ELF-1 (cell line): Measurements from ENCODE around the gene RHOBTB1.
A peak's percentile ranks its signal among the peaks of the same experiment; 100 is the strongest.
"Not testable (repeated sequence)": the region's sequence is repeated elsewhere in the genome, so short reads cannot be mapped to it uniquely, and the experiment has no call there.

ENCODE experiments used
- DNase-seq: peaks from one replicate; pipeline ENCODE4 v3.0.0-alpha.2; 2016; ENCODE audit warnings: low read depth, low spot score

RHOBTB1 gene

DNA sequence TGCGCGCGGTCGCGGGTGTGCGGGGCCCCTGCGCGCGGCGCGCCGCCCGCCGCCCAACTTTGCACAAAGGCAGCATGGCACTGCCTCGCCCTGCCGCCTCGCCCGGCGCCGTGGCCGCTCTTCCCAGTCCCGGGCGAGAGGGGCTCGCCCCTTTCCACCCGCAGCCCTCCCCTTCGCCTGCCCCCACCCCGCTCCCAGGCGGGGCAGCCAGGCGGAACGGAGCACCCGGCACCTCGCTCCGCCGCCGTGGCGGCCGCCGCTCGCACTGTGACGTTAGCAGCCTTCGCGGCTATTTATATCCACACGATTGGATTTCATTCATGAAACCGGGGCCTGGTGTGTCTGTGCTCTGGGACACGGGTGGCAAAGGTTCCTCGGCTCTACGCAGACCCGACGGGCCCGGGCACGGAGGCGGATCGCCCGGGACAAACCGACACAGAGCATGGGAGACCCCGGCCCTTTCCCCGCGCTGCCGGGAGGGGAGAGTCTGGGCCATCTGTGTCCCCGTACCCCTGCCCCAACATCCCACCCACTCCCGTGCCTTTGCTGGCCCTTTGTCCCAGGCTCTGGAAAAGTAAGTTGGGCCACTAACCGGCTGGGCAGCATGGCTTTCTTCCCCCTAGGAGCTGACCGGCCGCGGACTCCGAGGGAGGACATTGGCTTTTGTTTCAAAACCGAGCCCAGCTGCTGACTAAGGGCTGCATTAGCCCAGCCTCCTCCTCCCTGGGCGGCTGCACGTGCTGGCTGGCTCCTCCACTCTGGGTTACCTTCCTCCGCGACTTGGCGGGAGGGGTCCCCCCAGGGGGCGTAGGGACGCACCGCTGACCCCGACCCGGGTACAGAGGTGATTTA is at the start of gene RHOBTB1:
TSS of gene RHOBTB1 (minus strand) at position 128 of the 852 bp plus-strand sequence. CDS start 32,643 bp downstream, outside the sequence.
- DNase-seq: peak; percentile 74

- no peak for DNase-seq
Observed at GRCh38 chr10:60992636-60993035, 48.7 kb upstream of the RHOBTB1 start.

DNA sequence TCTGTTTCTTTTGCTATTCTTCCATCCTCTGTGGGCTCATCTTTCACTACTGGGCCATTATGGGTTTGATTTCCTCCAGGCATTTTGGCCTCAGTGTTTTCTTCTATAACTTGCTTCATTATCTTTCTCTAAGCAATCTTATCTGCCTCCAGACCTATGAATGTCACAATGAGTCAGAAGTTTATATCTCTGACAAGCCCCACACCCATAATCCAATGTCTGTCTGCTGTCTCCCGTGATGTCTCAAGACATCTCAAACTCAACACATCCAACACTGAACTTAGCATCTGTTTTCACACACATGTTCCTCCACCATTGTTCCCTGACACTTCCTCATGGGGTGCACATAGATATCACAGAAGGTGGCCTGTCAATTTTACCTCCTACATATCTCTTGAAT is 46.7 kb upstream of the RHOBTB1 start:
- no peak for DNase-seq

GRCh38 chr10:60989400-60989876 is 45.5 kb upstream of the RHOBTB1 start:
- no peak for DNase-seq

DNA sequence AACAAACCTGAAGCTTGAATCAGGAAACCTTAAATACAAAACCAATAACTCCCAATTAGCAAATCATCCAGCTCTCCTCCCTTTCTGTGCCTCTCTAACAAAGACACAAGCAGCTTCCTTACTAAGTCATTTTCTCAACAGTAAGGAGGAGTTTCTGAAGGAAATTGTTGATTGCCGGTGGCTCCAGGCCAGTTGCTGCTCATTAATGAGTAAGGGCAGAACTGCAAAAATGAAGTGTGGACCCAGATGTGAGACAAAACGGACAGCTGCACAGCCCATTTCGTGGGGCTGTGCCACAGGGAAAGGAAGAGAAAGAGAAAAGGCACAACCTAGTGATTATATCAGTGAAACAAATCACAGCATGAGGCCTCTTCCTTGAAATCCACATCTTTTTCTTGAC is 42.8 kb upstream of the RHOBTB1 start:
- DNase-seq: no peak

GRCh38 chr10:60985951-60986350 is 42.0 kb upstream of the RHOBTB1 start:
- DNase-seq: no peak

GRCh38 chr10:60980997-60981396 is 37.0 kb upstream of the RHOBTB1 start:
- no peak for DNase-seq

DNA sequence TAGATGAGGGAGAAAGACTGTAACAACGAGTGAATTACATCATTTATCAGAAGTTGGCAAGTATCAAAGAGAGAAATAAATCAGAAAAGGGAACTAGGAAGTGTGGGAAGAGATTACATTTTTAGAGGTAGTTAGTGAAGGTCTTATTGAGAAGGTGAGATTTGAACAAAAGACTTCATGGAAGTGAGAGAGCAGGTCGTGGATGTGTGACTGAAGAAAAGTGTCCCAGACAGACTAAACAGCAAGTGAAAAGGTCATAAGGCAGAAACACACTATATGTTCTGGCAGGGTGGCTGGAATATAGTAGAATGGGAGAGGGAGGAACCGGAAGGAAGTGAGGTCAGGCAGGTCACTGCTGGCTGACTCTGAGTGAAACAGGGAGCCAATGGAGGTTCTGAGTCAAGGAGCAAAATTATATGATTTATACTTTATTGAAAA is 35.7 kb upstream of the RHOBTB1 start:
- no peak for DNase-seq

- DNase-seq: no peak
Observed at GRCh38 chr10:60978287-60979115, 34.5 kb upstream of the RHOBTB1 start.

DNA sequence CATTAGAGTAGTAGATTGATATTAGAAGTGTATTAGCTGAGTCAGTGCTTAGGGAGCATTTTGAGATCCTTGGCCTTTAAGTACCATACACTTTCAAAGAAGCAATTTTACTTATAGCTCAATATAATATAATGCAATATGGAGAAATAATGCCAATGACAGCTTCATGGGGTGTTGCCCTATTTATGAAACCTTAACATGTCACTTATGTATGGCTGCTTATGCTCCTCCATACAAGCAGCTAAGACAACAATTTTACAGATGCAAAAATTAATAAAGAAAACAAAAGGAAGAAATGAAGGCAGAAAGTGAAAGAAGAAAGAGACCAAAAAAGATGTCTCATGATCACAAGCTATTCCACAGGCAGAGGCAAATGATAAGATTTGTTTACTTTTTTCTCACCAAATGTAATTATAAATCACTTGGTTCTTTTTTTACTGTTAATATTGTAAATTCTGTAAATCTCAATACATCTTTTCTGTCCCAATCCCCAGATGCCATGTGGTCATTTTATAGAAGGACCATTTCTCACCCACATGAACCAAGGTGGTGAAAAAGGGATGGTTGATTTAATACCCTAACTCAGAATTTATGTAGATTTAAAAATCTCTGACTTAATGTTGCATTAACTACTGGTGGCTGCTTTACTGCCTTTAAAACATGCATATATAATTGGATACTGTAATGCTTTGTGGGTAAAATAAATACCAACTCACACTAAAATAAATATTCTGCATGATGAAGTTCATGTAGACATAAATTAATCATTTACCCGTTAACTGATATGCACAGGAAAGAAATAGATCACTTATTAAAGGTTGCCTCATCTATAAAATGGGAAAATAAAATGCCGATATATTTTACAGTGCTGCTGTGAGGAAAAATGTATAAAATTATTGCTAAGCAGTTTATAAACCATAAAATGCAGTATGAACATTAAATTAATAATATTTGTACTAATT is 33.5 kb upstream of the RHOBTB1 start:
- DNase-seq: no peak

GRCh38 chr10:60976687-60977086 is 32.7 kb upstream of the RHOBTB1 start:
- DNase-seq: no peak

GRCh38 chr10:60975716-60976115 is 31.7 kb upstream of the RHOBTB1 start:
- no peak for DNase-seq

DNA sequence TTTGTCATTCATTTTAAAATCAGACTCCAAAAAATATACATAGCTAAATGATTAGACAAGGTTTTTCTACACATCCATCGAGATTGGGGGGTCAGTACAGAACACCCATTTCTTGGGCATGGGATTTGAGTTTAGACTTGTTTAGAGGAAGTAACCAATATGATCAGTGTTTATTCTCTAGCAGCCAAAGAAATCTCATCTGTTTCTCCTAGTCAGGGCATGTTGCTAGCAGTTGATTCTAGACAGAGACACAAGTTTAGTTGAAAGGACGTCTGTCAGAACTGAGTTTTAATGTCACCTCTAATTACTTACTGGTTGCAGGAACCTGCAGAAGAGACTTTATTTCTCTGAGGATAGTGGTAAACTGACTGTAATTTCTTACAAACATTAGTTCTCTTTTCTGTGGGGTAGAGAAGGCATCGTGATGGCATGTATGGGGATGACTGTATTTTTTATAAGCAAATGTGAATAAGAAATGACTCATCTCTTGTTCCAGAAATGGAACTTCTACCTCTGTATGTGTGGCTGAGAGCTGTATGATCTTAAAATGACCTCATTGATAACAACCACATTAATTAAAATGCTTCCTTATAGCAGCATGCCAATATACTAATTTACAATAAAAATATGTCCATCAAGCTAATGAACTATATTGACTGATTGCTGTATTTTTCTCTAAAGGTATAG is 30.6 kb upstream of the RHOBTB1 start:
- DNase-seq: no peak

- no peak for DNase-seq
Observed at GRCh38 chr10:60973086-60973485, 29.1 kb upstream of the RHOBTB1 start.

GRCh38 chr10:60972181-60972580 is 28.2 kb upstream of the RHOBTB1 start:
- not testable (repeated sequence) for DNase-seq

GRCh38 chr10:60970526-60970925 is 26.5 kb upstream of the RHOBTB1 start:
- no peak for DNase-seq

GRCh38 chr10:60968504-60968903 is 24.5 kb upstream of the RHOBTB1 start:
- DNase-seq: no peak

- DNase-seq: no peak
Observed at GRCh38 chr10:60967854-60968484, 24.0 kb upstream of the RHOBTB1 start.

DNA sequence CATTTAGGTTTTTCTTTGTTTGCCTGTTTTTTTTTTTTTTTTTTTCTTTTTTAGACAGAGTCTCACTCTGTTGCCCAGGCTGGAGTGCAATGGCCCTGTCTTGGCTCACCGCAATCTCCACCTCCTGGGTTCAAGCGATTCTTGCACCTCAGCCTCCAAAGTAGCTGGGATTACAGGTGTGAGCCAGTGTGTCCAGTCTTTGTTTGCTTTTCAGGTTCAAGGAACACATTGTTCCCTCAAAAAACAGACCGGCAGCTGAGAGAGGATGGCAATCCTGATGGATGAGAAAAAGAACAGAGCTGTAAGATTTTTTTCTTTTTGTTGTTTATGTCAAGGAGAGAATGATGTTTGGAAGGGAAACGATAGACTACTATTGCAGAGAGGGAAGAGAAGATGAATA is 23.3 kb upstream of the RHOBTB1 start:
- DNase-seq: no peak

DNA sequence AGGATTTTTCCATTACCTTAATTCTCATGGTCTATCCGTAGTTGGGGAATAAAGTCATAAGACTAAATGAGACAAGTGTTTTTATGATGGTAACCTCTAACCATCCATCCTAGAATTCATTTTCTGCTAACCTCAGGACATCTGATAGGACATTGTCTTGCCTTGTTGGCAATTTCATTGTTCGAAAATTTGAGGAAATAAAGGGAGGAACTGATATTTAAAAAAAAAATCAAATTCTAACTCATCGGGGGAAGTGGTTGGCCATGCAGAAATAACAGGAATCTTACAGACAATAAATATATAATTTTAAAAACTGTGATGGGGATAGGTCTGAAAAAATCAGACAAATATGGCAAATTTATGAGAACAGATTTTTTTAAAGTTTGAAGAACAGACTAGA is 21.7 kb upstream of the RHOBTB1 start:
- no peak for DNase-seq
